ENCODE results near the gene NOL7.

NOL7 gene

DNA sequence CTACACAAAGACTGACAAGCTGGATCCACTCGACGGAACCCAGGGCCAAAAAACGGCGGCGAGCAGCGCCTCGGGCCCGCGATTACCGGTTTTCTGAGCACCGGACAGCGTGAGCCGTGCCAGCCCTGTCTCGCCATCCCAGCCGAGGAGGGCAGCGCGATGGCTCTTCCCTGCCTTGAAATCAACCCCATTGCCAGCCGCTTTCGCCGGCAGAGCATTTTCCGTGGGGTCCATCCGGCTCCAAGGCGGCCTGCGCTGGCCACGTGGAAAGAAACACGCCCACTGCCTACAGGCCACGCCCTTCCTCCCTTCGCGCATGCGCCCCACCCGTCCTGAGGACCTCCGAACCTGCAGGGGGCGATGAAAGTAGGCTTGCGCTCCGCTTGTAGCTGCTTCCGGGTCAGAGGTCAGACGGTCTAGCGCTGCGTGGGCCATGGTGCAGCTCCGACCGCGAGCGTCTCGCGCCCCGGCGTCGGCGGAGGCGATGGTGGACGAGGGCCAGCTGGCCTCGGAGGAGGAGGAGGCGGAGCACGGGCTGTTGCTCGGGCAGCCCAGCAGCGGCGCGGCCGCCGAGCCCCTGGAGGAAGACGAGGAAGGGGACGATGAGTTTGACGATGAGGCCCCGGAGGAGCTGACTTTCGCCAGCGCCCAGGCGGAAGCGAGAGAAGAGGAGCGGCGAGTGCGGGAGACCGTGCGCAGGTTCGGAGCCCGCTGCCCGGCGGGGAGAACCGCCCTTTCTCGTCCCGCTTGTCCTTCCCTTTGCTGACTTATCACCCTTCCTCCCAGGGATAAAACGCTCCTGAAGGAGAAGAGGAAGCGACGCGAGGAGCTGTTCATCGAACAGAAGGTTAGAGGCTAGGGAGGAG is at the start of gene NOL7:
TSS of gene NOL7 (plus strand) at position 410 of the 866 bp plus-strand sequence. CDS start at position 434, 24 bp downstream.
- TF ChIP-seq POLR2A (IDR thresholded peaks at IDR 0.05; ENCODE audit: extremely low read depth, insufficient read length) (peak; percentile 87), MYC (IDR thresholded peaks at IDR 0.05; ENCODE audit: low read depth, low read length) (peak; percentile 100)
- TF ChIP-seq, protein P1, sequence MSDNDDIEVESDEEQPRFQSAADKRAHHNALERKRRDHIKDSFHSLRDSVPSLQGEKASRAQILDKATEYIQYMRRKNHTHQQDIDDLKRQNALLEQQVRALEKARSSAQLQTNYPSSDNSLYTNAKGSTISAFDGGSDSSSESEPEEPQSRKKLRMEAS (IDR thresholded peaks at IDR 0.05; ENCODE audit: low read depth, low read length) = peak; percentile 99
- TF ChIP-seq, protein P2, sequence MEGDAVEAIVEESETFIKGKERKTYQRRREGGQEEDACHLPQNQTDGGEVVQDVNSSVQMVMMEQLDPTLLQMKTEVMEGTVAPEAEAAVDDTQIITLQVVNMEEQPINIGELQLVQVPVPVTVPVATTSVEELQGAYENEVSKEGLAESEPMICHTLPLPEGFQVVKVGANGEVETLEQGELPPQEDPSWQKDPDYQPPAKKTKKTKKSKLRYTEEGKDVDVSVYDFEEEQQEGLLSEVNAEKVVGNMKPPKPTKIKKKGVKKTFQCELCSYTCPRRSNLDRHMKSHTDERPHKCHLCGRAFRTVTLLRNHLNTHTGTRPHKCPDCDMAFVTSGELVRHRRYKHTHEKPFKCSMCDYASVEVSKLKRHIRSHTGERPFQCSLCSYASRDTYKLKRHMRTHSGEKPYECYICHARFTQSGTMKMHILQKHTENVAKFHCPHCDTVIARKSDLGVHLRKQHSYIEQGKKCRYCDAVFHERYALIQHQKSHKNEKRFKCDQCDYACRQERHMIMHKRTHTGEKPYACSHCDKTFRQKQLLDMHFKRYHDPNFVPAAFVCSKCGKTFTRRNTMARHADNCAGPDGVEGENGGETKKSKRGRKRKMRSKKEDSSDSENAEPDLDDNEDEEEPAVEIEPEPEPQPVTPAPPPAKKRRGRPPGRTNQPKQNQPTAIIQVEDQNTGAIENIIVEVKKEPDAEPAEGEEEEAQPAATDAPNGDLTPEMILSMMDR (IDR thresholded peaks at IDR 0.05; ENCODE audit: low read depth, low read length) = peak; percentile 81
- peak within 1 kb of the TSS; percentile 99 for H3K4me3 ChIP-seq (ENCODE audit: low read depth, low read length)
- DNase-seq (ENCODE audit: low read depth) = peak; percentile 99

DNA sequence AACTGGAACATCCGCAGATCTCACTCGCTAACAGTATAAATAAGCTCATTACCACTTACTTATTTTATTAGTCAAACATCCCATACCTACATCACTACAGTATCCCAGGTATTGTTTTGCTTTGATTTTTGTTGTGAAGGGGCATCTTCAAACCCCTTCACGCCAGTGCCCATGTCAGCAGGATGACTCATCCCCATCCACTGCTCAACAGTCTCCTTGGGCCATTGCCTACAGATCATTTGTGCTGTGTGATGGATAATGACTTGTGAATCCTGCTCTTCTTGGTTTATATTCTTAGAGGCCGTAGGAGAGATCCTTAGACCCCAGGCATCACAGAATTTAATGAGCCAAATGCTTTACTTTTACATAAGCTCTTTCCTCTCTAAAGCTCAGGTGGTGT is 49.2 kb upstream of the NOL7 start:
- DNase-seq (ENCODE audit: low read depth) = no peak
- no peak overlapping the region for H3K4me3 ChIP-seq (ENCODE audit: low read depth, low read length)
- no peak for TF ChIP-seq POLR2A (IDR thresholded peaks at IDR 0.05; ENCODE audit: extremely low read depth, insufficient read length)
- TF ChIP-seq, protein P2 (IDR thresholded peaks at IDR 0.05; ENCODE audit: low read depth, low read length) = no peak
- TF ChIP-seq MYC (IDR thresholded peaks at IDR 0.05; ENCODE audit: low read depth, low read length) = no peak
- TF ChIP-seq, protein P1 (IDR thresholded peaks at IDR 0.05; ENCODE audit: low read depth, low read length) = no peak

DNA sequence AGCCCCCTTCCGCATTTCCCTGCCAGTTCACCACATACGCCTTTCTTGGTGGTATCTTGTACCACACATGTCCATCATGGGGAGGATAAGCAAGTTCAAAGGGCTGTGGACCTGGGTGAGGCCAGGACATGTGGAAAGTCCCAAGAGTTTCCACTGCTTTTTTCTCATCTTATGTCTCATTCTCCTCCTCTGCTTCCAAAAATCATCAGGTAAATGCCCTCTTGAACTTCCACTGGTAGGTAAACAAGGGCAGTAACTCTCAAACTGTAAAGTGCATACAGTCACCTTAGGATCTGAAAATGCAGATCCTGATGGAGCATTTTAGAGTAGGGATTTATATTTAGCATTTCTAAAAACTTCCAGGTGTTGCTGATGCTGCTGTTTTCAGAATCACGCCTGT is 48.6 kb upstream of the NOL7 start:
- H3K4me3 ChIP-seq (ENCODE audit: low read depth, low read length) = no peak overlapping the region
- TF ChIP-seq, protein P2 (IDR thresholded peaks at IDR 0.05; ENCODE audit: low read depth, low read length) = no peak
- no peak for TF ChIP-seq POLR2A (IDR thresholded peaks at IDR 0.05; ENCODE audit: extremely low read depth, insufficient read length)
- TF ChIP-seq MYC (IDR thresholded peaks at IDR 0.05; ENCODE audit: low read depth, low read length) = no peak
- TF ChIP-seq, protein P1 (IDR thresholded peaks at IDR 0.05; ENCODE audit: low read depth, low read length) = no peak
- no peak for DNase-seq (ENCODE audit: low read depth)

DNA sequence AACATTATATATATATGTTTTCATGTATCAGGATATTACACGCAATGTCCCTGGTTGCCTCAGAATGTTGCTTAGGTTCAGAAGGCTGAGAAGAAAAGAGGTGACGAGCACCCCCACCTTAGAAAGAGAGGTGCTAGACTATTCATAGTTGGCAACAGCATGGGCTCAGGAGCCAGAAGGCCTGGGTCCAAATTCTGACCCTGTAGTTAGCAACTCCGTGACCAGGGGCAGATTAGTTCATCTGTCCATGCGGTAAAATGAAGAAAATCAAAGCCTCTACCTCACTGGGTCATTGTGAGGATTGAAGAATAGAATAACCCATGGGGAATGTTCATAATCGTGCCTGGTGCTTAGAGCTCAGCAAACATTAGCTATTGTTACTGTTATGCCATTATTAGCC is 46.2 kb upstream of the NOL7 start:
- no peak overlapping the region for H3K4me3 ChIP-seq (ENCODE audit: low read depth, low read length)
- TF ChIP-seq POLR2A (IDR thresholded peaks at IDR 0.05; ENCODE audit: extremely low read depth, insufficient read length) (no peak), MYC (IDR thresholded peaks at IDR 0.05; ENCODE audit: low read depth, low read length) (no peak)
- TF ChIP-seq, protein P1 (IDR thresholded peaks at IDR 0.05; ENCODE audit: low read depth, low read length) = no peak
- TF ChIP-seq, protein P2 (IDR thresholded peaks at IDR 0.05; ENCODE audit: low read depth, low read length) = no peak
- no peak for DNase-seq (ENCODE audit: low read depth)

DNA sequence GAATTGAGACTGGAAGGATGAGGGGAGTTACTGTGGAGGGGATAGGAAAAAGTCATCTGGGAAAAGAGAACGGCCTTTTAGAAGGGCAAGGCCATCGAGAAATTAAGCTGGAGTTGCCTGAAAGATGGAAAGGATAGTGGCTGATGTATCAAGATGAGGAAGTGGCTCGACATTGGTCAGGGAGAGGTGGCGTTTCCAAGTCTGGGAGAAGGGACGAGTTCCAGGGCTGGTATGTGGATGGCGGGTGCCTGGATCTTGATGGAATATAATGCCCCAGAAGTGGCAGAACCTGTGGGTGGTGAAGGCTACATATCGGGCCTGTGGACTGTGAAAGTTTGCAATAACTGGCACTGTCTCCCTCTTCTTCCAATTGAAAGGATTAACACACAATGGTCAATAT is 42.9 kb upstream of the NOL7 start:
- DNase-seq (ENCODE audit: low read depth) = no peak
- TF ChIP-seq POLR2A (IDR thresholded peaks at IDR 0.05; ENCODE audit: extremely low read depth, insufficient read length) = no peak
- TF ChIP-seq, protein P1 (IDR thresholded peaks at IDR 0.05; ENCODE audit: low read depth, low read length) = no peak
- no peak for TF ChIP-seq MYC (IDR thresholded peaks at IDR 0.05; ENCODE audit: low read depth, low read length)
- TF ChIP-seq, protein P2 (IDR thresholded peaks at IDR 0.05; ENCODE audit: low read depth, low read length) = no peak
- H3K4me3 ChIP-seq (ENCODE audit: low read depth, low read length) = no peak overlapping the region
